Osteocyte (in vitro differentiated cells): ENCODE measurements around the gene CASZ1. TPM values are rescaled to one million over a fixed set of nuclear protein-coding genes. Genes with fewer than 3 reads are reported as not detected.

ENCODE experiments used
- DNase-seq: peaks from one replicate; pipeline ENCODE4 v3.0.0; 2021; ENCODE audit warnings: mixed read lengths; ENCODE audit not compliant: unreplicated experiment; ENCODE audit errors: extremely low spot score
- H3K27ac Mint-ChIP-seq: one replicate; pipeline ENCODE4 v1.8.0; 2021; ENCODE audit warnings: mild to moderate bottlenecking, mixed read lengths; ENCODE audit not compliant: unreplicated experiment
- H3K27me3 Mint-ChIP-seq: one replicate; pipeline ENCODE4 v1.8.0; 2021; ENCODE audit warnings: mixed read lengths; ENCODE audit not compliant: unreplicated experiment
- H3K36me3 Mint-ChIP-seq: one replicate; pipeline ENCODE4 v1.8.0; 2021; ENCODE audit warnings: mixed read lengths; ENCODE audit not compliant: unreplicated experiment
- H3K4me1 Mint-ChIP-seq: one replicate; pipeline ENCODE4 v1.8.0; 2021; ENCODE audit warnings: mixed read lengths; ENCODE audit not compliant: unreplicated experiment
- H3K4me3 Mint-ChIP-seq: one replicate; pipeline ENCODE4 v1.8.0; 2021; ENCODE audit warnings: mild to moderate bottlenecking, moderate library complexity, mixed read lengths; ENCODE audit not compliant: unreplicated experiment
- H3K9me3 Mint-ChIP-seq: one replicate; pipeline ENCODE4 v1.8.0; 2021; ENCODE audit warnings: mixed read lengths; ENCODE audit not compliant: unreplicated experiment
- total RNA-seq: library from RNA; stranded (reverse); gene quantifications from 2 replicates; pipeline ENCODE4 v1.2.1, GENCODE V29; 2021
- TF ChIP-seq, protein P1 (sequence below): fragments of 200-600 bp; sonication (generic); IDR thresholded peaks from 2 replicates; pipeline ENCODE4 v1.5.0; 2021; ENCODE audit warnings: antibody characterized with exemption, mild to moderate bottlenecking, moderate library complexity

Gene CASZ1
- total RNA-seq, 1 donor from 2014 or later, result 1.2 TPM

DNA sequence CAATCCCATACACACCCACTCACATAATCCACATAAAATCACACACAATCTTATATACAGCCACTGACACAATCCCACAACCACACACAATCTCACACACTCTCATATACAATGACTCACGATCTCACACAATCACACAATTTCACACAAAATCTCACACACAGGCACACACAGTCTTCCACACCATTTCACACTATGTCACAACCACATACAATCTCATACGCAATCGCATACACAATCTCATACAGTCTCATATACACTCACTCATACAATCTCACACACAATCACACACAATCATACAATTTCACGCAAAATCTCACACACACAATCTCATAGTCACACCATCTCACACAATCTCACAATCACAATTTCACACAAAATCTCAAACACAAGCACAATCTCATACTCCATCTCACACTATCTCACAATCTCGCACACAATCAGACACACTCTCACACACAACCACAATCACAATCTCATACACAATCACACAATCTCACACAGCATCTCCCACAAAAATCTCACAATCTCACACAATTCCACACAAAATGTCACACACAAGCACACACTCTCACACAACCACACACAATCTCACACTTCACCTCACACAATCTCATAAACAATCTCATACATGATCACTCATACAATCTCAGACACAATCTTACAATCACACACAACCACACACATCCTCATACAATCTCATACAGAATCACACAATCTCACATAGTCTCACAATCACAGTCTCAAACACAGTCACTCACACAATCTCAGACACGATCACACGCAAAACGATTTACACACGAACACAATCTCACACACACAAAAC, 18.5 kb downstream of the CASZ1 start:
- peaks cover 19% of the 10 kb centered on the region for H3K27me3 Mint-ChIP-seq
- H3K4me3 Mint-ChIP-seq, result no peak overlapping the region
- no peaks in the 10 kb centered on the region for H3K36me3 Mint-ChIP-seq
- DNase-seq, result no peak
- no peak overlapping the region for H3K27ac Mint-ChIP-seq
- TF ChIP-seq, protein P1, sequence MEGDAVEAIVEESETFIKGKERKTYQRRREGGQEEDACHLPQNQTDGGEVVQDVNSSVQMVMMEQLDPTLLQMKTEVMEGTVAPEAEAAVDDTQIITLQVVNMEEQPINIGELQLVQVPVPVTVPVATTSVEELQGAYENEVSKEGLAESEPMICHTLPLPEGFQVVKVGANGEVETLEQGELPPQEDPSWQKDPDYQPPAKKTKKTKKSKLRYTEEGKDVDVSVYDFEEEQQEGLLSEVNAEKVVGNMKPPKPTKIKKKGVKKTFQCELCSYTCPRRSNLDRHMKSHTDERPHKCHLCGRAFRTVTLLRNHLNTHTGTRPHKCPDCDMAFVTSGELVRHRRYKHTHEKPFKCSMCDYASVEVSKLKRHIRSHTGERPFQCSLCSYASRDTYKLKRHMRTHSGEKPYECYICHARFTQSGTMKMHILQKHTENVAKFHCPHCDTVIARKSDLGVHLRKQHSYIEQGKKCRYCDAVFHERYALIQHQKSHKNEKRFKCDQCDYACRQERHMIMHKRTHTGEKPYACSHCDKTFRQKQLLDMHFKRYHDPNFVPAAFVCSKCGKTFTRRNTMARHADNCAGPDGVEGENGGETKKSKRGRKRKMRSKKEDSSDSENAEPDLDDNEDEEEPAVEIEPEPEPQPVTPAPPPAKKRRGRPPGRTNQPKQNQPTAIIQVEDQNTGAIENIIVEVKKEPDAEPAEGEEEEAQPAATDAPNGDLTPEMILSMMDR, result no peak
- H3K9me3 Mint-ChIP-seq, result no peaks in the 10 kb centered on the region
- no peaks in the 10 kb centered on the region for H3K4me1 Mint-ChIP-seq

GRCh38 chr1:10776190-10776905, 20.1 kb downstream of the CASZ1 start:
- H3K9me3 Mint-ChIP-seq, result no peaks in the 10 kb centered on the region
- no peak overlapping the region for H3K4me3 Mint-ChIP-seq
- DNase-seq, result no peak
- H3K4me1 Mint-ChIP-seq, result no peaks in the 10 kb centered on the region
- TF ChIP-seq, protein P1, result no peak
- H3K27ac Mint-ChIP-seq, result no peak overlapping the region
- peaks cover 27% of the 10 kb centered on the region for H3K27me3 Mint-ChIP-seq
- no peaks in the 10 kb centered on the region for H3K36me3 Mint-ChIP-seq

GRCh38 chr1:10775763-10776162, 20.7 kb downstream of the CASZ1 start:
- Mint-ChIP-seq H3K27me3 (peaks cover 30% of the 10 kb centered on the region), H3K9me3 (no peaks in the 10 kb centered on the region), H3K36me3 (no peaks in the 10 kb centered on the region), H3K27ac (no peak overlapping the region), H3K4me1 (no peaks in the 10 kb centered on the region), H3K4me3 (no peak overlapping the region)
- no peak for DNase-seq
- TF ChIP-seq, protein P1, result no peak

DNA sequence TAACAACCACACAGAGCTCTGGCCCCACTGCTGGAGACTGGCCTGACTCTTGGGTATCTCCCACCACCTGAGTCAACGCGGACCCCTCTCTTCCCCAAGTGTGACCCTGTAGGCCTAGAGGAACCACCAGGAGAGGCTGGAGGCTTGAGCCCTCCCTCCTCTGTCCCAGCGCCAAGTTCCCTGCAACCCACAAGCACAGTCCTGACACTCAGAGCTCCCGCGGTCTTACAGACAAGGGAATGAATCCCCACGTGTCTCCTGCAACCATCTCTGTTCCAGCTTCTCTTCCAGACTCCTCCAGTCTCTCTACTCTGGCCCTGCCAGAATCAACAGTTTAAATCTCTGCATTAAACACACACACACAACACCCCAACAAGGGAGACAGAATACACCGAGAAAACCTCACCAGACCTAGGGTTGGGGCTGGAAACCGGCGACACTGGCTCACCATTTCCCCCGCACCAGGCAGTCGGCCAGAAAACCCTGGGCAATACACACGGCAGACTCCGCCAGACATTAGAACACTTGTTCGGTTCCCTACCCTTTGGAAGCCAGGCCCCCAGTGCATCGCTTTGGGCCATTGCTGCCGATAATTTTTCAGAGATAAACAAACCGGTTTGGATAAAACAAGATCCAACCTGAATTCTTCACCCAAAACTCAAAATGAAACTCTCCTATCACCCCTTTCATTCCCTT, 21.7 kb downstream of the CASZ1 start:
- H3K4me3 Mint-ChIP-seq, result no peak overlapping the region
- H3K27me3 Mint-ChIP-seq, result peaks cover 36% of the 10 kb centered on the region
- TF ChIP-seq, protein P1, result no peak
- DNase-seq, result no peak
- no peaks in the 10 kb centered on the region for H3K4me1 Mint-ChIP-seq
- H3K36me3 Mint-ChIP-seq, result no peaks in the 10 kb centered on the region
- no peaks in the 10 kb centered on the region for H3K9me3 Mint-ChIP-seq
- H3K27ac Mint-ChIP-seq, result no peak overlapping the region
